GM23338 (cell line): Measurements from ENCODE around the gene USF2.

Experiments used
- CREB1 ChIP-seq: fragments of 250-450 bp; sonication (Bioruptor Pico); IDR thresholded peaks from 2 replicates; pipeline ENCODE4 v1.5.0; 2020; ENCODE audit warnings: low read depth, mild to moderate bottlenecking, moderate library complexity
- CTCF ChIP-seq, 2 experiments: fragments of 200-600 bp in 1 of 2; sonication (generic) in 1 of 2; conservative IDR thresholded peaks; 2 replicates each; pipeline versions ENCODE4 v1.5.1 to v1.6.1; 2016 to 2017; ENCODE audit warnings: antibody characterized with exemption in 2 of 2, low read depth in 2 of 2, mild to moderate bottlenecking in 2 of 2, moderate library complexity in 1 of 2
- ETS1 ChIP-seq: IDR thresholded peaks from 2 replicates; pipeline ENCODE4 v1.6.1; 2016; ENCODE audit warnings: antibody characterized with exemption
- EZH2 ChIP-seq: fragments of 200-600 bp; sonication (generic); IDR thresholded peaks from one replicate; pipeline ENCODE4 v1.8.0; 2017; ENCODE audit warnings: antibody characterized with exemption, mild to moderate bottlenecking, low read depth; ENCODE audit not compliant: unreplicated experiment
- EZH2phosphoT487 ChIP-seq: fragments of 200-600 bp; sonication (generic); IDR thresholded peaks from one replicate; pipeline ENCODE4 v1.8.1; 2018; ENCODE audit warnings: antibody characterized with exemption; ENCODE audit not compliant: unreplicated experiment
- JUNB ChIP-seq: IDR thresholded peaks from one replicate; pipeline ENCODE4 v1.6.1; 2016; ENCODE audit warnings: antibody characterized with exemption; ENCODE audit not compliant: unreplicated experiment
- POLR2AphosphoS5 ChIP-seq: IDR thresholded peaks from 2 replicates; pipeline ENCODE4 v1.6.1; 2016; ENCODE audit warnings: antibody characterized with exemption, low read depth
- REST ChIP-seq: IDR thresholded peaks from one replicate; pipeline ENCODE4 v1.6.1; 2018; ENCODE audit warnings: antibody characterized with exemption; ENCODE audit not compliant: unreplicated experiment
- STAT1 ChIP-seq: IDR thresholded peaks from one replicate; pipeline ENCODE4 v1.6.1; 2016; ENCODE audit warnings: antibody characterized with exemption; ENCODE audit not compliant: unreplicated experiment

- no peak for TF ChIP-seq CTCF (conservative IDR thresholded peaks at IDR 0.05; ENCODE audit: low read depth in 2 of 2)
- no peak for TF ChIP-seq POLR2AphosphoS5
- no peak for TF ChIP-seq EZH2phosphoT487
- TF ChIP-seq REST, result no peak
- no peak for TF ChIP-seq EZH2
- no peak for TF ChIP-seq CREB1 (CRISPR knock-in tag)
- TF ChIP-seq JUNB, result no peak
- no peak for TF ChIP-seq STAT1
- TF ChIP-seq ETS1, result no peak
Observed at GRCh38 chr19:35288331-35288730, 19.6 kb downstream of the USF2 start.
